COR-L47 (cell line): ENCODE results near the gene BAZ2B.
"Not testable (repeated sequence)": the region's sequence is repeated elsewhere in the genome, so short reads cannot be mapped to it uniquely, and the experiment has no call there.

ENCODE experiments used
- DNase-seq: peaks from one replicate; lab custom pipeline; 2025; lab: John Stamatoyannopoulos, UW

The BAZ2B gene

GRCh38 chr2:159535261-159535660, 81.1 kb downstream of the BAZ2B start:
- DNase-seq: not testable (repeated sequence)

GRCh38 chr2:159531475-159531874, 84.9 kb downstream of the BAZ2B start:
- no peak for DNase-seq

- no peak for DNase-seq
These were observed 89.9 kb downstream of the BAZ2B start for GRCh38 chr2:159526433-159526832.

- DNase-seq: no peak
These were observed 91.3 kb downstream of the BAZ2B start for GRCh38 chr2:159525012-159525411.

DNA sequence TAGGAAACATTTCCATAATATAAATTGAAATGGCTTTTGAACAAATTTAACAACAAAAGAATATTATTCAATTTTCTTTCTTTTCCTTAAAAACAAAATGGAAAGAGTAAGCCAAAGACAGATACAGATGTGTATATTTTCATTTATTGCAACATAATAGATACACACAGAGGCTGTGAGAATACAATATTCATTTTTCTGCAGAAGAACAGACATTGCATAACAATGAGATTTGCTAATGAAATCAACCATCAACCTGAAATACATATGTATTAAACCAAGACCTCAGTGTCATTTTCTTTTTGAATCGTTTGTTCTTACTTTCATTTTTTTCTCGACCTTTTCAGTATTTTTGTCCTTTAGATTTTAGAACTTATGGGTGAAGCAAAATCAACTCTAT, 95.1 kb downstream of the BAZ2B start:
- DNase-seq: no peak

DNA sequence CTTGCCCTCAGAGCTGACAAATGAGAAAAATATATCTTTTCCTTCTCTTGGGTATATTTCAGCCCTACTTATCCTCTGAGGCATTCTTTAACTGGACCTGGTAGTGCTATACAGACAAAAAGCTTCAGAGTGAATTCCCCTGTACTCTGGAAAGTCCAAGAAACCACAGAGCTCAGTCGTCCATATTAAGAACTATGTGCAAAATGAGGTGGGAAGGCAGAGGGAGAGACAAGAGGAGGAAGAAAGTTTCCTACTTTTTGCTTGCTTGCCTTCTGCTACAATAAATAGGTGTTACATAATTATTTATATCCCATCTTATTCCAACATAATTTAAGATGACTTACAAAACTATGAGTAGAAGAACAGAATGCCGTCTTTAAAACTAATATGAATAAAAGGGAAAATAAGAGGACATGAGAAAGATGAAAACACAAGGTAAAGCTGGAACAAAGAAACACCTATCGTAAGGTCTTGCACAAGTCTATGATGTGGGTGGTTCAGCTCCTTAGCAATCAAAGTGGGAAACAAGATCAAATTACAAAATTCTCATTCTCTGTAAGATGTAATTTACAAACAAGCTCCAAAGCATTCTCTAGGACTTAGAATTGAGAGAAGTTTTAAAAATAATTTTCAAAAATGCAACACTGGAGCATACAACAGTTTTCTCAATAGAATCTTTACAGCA, 97.9 kb downstream of the BAZ2B start:
- no peak for DNase-seq

GRCh38 chr2:159516241-159516758, 100.0 kb downstream of the BAZ2B start:
- DNase-seq: peak; percentile 82

GRCh38 chr2:159515441-159515840, 100.9 kb downstream of the BAZ2B start:
- DNase-seq: no peak

DNA sequence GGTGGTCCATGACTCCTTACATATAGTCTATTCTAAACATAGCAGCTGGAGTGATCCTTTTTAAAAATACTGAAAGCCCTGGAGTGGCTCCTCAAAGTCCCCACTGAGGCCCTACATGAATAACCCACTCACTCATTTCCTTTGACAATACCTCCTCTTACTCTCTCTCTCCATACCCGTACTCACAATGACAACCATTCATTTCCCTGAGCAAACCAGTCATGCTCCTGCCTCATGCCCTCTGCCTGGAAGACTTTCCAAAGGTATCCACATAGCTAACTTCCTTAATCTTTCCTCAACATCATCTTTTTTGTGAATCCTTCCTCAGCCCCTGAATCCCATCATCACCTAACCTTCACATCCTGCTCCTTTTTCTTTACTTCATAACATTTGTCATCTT, 102.6 kb downstream of the BAZ2B start:
- DNase-seq: no peak

DNA sequence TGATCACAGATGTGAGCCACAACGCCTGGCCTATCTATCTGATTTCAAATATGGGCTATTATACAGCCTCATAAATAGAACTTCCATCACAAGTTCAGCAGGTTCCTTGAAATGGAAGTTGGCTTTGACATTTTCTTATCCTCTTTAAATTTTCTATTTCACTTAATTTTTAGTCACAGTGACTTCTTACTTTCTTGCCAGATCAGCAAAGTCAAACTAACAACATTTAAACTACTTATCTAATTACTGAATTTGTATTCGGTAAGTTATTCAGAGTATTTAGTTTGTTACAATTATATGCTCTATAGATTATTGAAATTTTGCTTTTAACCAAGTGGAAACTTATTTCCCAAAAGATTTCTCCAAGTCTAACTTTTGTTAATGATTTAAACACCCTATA, 108.2 kb downstream of the BAZ2B start:
- no peak for DNase-seq

DNA sequence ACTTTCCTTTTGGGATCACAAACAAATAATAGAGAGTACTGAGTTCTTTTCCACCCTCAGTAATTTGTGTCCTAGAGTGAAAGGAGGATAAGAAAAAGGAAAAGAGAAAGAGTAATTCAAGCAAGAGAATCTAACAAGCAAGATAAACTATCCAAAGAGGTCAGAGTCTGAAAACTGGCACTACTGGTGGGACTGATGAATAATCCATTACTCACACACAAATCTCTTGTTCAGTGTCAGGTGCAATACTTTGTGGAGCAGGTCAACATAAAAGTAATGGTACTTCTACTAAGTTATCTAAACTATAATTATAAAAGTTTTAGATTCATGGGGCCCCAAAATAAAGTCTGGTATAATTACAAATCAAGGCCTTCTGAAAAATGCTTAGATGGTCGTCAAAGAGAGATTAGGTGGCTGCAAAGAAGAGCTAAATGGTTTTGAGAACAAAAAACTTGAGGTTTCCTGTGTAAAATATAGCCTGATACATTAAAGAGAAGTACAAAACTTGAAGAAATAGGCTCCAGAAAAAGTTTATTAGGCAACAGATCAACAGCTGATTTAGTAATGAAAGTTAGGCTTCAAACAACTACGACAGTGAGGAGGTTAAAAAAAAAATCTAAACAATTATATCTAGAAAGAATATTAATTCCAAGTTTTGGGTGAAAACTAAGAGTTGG, 109.4 kb downstream of the BAZ2B start:
- no peak for DNase-seq

GRCh38 chr2:159506202-159506601, 110.1 kb downstream of the BAZ2B start:
- no peak for DNase-seq

- DNase-seq: no peak
These were observed 111.2 kb downstream of the BAZ2B start for GRCh38 chr2:159505196-159505595.

GRCh38 chr2:159501743-159502142, 114.6 kb downstream of the BAZ2B start:
- DNase-seq: no peak

DNA sequence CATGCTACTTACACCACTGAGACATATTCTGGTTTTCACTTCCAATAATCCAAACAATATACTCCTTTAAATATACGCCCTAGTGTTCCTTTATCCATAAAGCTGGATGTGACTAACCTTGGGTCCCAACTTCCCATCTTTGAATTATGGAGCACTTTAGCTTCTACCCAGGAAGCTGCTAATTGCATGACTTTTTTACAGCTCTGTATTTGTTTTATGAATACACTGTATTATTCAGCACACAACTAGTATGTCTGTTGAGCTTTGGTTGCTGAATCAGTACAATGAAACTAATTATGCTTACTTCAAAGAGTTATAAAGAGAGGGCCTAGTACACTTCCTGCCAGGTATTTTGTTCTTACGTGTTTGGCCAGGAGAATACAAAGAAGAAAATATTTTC, 118.5 kb downstream of the BAZ2B start:
- DNase-seq: peak; percentile 22

DNA sequence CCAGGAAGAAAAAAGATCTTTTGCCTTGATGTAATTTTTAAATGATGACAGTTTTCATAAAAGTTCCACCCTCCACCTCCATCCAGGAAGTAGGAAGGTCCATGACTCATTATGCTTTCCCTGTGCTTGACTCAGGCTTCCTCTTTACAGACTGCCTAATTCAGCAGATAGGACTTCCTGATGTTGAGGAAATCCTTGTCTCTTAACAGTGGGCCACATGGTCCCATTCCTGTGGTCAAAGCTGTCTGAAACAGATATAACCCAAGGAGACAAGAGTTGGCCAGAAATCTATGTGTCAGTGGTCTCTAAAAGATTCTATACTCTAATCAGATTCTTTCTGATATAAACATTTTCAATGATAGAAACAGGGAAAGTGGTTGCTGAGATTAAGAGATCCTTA, 119.1 kb downstream of the BAZ2B start:
- DNase-seq: no peak

GRCh38 chr2:159489476-159489875, 126.9 kb downstream of the BAZ2B start:
- DNase-seq: no peak

- DNase-seq: peak; percentile 49
These were observed 131.8 kb downstream of the BAZ2B start for GRCh38 chr2:159484532-159484931.

DNA sequence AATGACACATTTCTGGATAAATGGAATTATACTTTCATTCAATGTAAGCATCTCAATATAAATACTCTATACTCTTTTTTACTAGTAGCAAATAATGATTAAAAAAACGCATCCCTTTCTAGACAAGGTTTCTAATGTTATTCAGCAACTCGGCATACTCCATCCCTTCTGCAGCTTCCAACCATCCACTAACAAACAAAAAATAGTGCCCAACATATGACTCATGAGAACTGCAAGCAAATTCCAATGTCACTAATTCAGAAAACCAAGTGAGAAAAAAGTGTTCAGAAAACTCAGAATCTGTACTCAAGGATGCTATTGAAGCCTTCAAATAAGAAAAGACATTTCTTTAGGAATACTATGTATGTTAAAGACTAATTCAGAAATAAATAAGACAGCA, 140.0 kb downstream of the BAZ2B start:
- DNase-seq: no peak

- DNase-seq: no peak
These were observed 140.6 kb downstream of the BAZ2B start for GRCh38 chr2:159475793-159476192.

- DNase-seq: no peak
These were observed 145.0 kb downstream of the BAZ2B start for GRCh38 chr2:159471340-159471739.

DNA sequence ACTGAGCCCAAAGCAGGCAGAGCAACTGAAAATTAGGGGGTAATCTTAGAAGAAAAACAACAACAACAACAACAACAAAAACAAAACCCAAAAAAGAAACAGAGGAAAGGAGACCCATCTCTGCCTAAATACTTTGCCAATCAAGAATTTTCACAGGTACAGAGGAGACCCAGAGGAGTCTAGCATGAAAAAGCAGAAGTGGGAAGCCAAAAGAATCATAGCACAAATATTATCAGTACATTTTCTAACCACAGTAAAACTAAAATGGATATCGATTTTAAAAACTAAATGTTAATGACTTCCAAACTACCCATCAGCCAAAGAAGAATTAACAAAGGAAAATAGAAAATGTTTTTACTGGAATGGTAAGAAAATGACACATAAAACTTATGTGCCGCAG, 148.1 kb downstream of the BAZ2B start:
- no peak for DNase-seq

GRCh38 chr2:159462961-159463360, 153.4 kb downstream of the BAZ2B start:
- DNase-seq: no peak
